HG02885 (cell line): ENCODE results near the gene HSPB6.

ENCODE experiments used
- ATAC-seq: cut with Tn5 transposase; IDR thresholded peaks from one replicate; pipeline ENCODE4 v1.9.1; 2021; ENCODE audit warnings: mild to moderate bottlenecking; ENCODE audit not compliant: unreplicated experiment, poor library complexity

Gene HSPB6

DNA sequence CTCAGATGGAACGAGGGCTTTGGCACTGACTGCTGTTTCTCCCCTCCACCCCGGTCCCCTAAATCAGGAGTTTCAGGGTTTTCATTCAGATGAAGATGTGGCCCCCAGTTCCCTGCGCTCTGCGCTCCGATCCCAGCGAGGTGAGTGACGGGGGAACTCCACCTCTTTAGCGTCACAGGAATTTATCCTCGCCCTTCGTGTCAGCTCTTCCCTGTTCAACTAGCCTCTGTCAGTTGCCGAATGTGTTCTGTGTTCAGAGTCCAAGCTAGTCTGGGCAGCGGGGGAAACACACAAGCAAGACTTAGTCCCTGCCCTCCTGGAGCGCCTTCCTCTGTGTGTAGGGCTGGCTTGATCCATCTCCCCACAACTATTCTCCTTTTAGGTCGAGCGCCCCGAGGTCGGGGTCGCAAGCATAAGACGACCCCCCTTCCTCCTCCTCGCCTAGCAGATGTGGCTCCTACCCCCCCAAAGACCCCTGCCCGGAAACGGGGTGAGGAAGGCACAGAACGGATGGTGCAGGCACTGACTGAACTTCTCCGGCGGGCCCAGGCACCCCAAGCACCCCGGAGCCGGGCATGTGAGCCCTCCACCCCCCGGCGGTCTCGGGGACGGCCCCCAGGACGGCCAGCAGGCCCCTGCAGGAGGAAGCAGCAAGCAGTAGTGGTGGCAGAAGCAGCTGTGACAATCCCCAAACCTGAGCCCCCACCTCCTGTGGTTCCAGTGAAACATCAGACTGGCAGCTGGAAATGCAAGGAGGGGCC is 37.2 kb downstream of the HSPB6 start:
- no peak for ATAC-seq

DNA sequence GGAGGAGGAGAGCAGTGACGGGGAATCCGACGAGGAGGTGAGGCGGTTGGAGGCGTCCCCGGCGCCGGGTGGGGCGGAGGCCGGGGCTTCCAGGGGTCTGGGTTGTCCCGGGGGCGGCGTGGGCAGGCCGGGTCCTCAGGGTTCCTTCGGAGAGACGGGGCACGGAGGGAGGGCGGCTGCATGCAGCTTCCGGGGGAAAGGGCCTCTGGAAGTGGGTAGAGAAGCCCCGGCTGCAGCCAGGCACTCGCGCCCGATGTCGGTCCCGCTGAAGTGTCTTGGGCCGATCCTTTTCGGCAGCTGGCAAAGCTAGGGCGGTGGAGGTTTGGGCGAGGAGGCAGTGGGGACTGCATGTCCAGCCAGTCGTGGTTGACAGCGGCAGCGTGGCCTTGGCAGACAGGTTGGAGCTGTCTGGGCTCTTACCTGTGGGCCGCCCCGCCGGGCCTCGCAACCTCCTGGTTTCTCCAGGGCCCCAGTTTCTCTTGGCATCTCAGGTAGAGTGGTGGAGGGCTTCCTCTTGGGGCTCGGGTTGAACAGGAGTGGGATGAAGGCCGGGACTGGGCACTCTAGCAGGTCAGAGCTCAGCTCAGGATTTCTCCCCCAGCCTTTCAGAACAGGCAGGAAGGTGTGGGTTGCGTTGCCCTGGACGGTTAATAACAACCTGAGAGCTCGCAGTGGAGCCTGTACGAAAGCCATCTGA is 38.3 kb downstream of the HSPB6 start:
- peak; percentile 8 for ATAC-seq

DNA sequence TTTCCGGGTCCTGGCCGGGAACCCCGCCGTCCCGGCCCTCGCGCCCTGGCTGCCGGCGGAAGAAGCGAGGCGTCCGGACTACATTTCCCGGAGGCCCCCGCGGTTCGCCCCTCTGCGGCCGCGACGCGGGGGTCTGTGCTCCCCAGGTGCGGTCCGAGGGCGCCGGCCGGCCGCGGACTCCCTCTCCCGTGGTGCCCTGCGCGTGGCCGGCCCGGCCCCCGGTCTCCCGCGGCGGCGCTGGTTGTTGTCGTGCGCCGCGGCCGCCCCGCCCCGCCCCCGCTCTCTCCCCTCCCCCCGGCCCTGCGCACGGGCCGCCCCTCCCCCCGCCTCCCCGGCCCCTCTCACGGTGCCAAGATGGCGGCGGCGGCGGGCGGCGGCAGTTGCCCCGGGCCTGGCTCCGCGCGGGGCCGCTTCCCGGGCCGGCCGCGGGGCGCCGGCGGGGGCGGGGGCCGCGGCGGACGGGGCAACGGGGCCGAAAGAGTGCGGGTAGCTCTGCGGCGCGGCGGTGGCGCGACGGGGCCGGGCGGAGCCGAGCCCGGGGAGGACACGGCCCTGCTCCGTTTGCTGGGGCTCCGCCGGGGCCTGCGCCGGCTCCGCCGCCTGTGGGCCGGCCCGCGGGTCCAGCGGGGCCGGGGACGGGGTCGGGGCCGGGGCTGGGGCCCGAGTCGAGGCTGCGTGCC is 39.0 kb downstream of the HSPB6 start, which contains the start of gene KMT2B:
Gene KMT2B (plus strand): TSS at position 339 of the 680 bp plus-strand sequence. CDS start 16 bp downstream, at position 355.
- peak; percentile 58 for ATAC-seq

DNA sequence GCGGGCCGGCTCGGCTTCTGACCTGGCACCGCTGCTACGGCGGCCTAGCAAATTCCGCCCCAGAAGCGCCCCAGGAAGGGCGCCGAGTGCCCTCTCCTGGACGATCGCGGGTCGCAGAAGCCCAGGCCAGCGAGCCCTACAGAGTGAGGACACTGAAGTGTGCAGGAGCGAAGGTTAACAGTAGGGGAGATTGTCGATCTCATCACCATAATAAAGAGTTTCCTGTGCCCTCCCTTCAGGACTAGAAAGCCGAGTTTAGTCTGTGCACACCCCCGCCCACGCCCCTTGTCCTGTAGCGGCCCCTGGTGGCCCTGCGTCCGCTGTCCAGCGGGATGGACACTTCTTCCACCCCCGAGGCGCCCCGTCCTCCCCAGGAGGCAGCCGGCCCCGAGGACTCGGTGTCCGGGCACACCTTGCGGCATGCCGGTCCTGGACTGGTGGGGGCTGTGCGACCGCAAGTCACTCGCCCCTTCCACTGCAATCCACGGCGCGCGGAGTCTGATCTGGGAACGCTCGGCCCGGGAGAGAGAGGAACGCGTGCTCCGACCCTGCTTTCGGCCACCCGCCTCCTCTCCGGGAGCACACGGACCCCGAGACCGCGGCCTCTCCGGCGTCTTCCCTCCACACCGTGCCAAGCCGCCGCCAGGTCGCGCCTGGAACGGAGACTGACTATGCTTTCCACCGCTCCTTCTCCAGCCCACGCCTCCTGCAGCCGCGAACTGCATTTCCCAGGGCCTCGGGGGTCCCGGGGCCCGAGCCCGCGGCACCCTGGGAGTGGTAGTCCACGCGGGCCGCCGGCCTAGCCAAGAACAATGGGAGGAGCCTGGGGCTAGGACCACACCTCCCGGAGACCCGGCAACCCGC is 39.8 kb downstream of the HSPB6 start:
- peak; percentile 66 for ATAC-seq

DNA sequence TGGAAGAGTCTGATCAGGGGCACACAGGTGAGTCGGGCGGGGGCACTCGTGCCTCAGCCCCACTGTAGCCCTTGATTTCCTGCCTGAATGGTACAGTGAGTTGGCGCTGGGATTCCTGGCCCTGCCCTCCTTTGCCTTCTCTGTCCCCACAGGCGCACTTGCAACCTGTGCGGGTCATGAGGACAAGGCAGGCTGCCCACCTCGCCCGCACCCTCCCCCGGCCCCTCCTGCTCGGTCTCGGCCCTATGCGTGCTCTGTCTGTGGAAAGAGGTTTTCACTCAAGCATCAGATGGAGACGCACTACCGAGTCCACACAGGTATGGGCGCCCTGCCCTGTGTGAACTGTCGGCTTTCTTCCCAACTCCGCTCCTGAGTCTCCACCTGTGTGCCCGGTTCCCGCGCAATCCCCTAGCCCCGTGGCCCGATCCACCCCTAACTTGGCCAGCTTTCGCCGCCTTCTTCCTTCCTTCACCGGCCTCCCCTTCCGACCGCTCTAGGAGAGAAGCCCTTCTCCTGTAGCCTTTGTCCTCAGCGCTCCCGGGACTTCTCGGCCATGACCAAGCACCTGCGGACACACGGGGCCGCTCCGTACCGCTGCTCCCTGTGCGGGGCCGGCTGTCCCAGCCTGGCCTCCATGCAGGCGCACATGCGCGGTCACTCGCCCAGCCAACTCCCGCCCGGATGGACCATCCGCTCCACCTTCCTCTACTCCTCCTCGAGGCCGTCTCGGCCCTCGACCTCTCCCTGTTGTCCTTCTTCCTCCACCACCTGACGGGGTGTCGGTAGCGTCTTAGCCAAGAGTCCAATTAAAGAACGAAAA is 40.6 kb downstream of the HSPB6 start:
- ATAC-seq: peak; percentile 5

DNA sequence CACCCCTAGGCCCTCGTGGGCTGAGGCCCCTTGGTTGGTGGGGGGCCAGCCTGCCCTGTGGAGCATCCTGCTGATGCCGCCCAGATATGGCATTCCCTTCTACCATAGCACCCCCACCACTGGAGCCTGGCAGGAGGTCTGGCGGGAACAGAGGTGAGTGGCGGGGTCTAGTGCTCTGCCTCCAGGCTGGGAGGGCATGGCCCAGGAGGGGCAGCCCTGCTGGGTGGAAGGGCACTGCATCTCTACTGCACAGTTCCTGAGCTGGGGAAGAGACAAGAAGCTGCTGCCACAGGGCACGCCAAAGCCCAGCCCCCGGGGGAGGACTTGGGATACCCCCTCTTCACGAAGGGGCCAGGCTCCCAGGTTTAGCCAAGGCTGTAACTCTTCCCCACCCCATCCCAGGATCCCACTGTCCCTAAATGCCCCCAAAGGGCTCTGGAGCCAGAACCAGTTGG is 41.4 kb downstream of the HSPB6 start:
- ATAC-seq: no peak

DNA sequence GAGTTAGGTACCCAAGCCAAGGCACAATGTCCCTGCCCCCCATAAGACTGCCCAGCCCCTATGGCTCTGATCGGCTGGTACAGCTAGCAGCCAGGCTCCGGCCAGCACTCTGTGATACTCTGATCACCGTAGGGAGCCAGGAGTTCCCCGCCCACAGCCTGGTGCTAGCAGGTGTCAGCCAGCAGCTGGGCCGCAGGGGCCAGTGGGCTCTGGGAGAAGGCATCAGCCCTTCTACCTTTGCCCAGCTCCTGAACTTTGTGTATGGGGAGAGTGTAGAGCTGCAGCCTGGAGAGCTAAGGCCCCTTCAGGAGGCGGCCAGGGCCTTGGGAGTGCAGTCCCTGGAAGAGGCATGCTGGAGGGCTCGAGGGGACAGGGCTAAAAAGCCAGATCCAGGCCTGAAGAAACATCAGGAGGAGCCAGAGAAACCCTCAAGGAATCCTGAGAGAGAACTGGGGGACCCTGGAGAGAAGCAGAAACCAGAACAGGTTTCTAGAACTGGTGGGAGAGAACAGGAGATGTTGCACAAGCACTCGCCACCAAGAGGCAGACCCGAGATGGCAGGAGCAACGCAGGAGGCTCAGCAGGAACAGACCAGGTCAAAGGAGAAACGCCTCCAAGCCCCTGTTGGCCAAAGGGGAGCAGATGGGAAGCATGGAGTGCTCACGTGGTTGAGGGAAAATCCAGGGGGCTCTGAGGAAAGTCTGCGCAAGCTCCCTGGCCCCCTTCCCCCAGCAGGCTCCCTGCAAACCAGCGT is 42.1 kb downstream of the HSPB6 start:
- ATAC-seq: no peak

DNA sequence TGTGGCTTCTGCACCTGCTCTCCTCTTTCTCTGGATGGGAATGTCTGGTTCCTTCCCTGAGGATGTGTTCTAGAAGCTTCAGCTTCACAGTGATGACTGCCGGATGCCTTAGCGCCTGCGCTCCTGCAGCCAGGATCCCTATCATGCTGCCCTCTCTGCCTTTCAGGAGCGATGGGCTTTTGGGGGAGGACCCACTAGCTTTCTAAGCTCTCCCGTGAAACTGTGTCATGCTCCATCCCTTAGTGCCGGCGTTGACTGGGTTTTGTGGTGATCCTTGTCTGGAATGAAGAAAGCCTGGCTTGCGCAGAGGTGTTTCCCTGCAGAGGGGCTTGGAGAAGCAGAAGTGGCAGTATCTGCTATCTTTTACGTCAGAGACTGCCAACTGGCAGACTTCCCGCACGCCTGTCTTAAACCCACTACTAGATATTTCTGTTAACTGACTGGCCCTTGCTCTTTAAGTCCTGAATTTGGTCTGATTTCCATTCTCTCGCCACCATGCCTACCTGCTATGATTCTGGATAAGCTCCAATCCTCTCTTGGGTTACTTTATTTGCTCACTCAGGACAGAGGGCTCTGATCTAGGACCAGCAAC is 42.8 kb downstream of the HSPB6 start:
- ATAC-seq: no peak

DNA sequence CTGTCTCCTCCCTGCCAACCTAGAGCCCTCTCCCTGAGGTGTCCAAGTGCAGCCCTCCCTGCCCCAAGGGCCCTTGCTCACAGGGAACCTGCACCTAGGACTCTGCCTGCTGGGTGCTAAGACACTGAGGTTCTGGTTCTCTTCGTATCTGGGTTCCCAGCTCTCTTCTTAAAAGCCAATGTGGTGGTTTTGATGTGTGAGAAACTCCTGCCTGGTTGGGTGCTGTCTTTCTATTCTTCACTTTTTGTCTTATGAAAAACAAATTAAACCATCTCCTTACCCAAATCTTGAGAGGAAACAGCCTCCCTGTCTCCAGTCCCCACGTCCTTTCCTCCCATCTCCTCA is 43.4 kb downstream of the HSPB6 start:
- no peak for ATAC-seq

DNA sequence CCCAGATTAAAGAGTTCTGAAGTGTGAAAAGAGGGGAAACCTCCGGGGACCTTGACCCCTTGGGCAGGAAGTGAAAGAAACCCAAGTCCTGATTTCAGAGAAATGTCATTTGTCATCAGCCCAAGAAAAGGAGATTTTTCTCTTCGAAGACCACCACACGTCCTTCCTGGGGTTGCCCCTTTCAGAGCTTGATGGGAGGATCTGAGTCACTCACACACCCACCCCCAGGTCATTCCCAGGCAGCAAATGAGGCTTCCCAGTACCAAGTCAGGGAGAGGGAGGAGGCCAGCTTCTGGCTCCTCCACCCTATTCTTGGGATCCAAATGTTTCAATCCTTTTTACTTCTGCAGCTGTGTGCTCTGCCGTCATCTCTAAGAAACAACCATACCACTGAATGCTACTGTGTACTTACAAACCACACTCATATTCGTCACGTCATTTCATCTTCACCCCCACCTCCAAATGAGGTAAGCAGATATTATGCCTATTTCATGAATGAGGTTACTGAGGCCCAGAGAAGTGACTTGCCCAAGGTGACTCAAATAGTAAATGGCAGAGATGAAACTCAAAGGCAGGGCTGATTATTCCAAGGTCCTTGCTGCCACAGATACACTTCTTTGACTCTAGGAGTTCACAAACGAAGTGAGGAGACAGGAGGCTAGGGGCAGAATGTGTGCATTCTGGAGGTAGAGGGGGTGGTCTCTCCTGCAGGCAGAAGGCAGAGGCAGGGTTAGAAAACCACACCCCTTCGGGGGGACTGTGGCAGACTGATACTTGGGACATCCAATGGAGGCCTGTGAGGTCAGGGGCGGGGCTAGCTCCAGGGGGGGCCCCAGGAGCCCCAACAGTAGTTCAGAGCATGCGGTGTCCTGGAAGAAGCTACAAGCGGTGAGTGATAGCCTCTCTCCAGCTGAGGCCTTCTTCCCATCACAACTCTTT is 44.0 kb downstream of the HSPB6 start:
- ATAC-seq: peak; percentile 19

DNA sequence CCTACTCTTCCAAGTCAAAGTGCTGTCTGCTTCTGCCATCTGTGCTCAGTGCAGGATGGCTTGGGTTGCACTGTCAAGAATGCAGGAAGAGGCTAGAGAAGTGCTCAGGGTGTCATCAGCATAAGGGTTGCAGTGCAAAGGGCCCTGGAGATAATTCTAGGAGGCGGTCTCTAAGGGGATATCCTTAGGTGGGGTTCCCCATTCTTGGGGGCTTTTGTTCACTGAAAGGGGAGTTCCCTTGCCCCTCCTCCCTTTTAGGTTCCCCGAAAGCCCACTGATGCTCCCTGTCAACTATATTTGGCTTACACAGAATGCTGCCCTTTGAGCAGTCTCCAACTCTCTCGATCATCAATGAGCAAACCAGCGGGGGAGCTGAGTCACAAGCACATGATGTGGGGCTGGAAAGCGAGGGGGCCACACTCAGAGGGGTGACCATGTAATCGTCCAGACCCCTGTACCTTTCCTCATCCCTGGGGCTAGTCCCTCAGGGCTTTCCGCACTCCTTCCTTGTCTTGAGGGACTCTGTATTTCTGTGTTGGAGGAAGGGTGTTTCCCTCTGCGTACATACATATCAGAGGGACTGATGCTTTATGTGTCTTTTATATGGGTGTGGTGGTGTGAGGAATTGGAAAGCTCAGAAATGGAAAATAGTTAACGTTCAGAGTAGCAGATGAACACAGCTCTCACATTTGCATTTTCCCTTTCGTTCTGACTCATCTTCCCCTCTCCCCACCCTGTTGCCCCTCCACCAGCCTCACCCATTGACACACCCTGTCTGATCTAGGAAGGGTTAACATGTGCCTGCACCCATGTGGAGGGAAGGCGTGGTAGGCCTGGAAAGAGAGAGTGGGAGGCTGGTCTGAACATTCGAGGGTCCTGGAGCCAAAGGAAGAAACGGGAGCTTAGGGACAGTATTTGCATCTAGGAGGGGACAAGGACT is 45.8 kb downstream of the HSPB6 start:
- peak; percentile 45 for ATAC-seq

DNA sequence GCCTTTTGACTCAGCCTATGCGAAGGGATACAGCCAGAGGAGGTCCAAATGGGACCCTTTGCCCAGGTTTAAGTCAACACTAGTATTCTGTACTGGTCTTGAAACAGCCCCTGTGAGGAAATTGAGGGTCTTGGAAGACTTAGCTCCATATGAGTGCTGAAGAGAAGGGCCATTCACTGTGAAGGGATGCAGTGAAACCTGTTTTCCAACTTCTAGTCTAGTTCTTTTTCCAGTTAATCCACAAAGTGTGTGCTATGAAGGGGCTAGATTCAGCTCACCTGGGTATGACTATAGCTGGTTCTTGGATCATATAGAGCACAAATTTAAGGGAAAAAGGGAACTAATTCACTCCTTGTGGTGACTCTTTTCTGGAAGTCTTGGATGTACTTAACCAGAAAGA is 48.4 kb downstream of the HSPB6 start:
- no peak for ATAC-seq
